NT2/D1 (cell line): ENCODE data around the gene TNS1.

Experiments
- DNase-seq: peaks from one replicate; pipeline ENCODE4 v3.0.0-alpha.2; 2011; ENCODE audit warnings: low read depth, low spot score
- H3K27me3 ChIP-seq: 2 replicates; pipeline ENCODE4 v1.6.0; 2011; ENCODE audit warnings: mild to moderate bottlenecking; ENCODE audit not compliant: insufficient read length, insufficient read depth
- H3K36me3 ChIP-seq: 2 replicates; pipeline ENCODE4 v1.6.1; 2011; ENCODE audit warnings: mild to moderate bottlenecking, low read length, mixed read lengths; ENCODE audit not compliant: insufficient read depth, insufficient read length
- H3K4me1 ChIP-seq: 2 replicates; pipeline ENCODE4 v1.5.1; 2011; ENCODE audit not compliant: insufficient read depth, insufficient read length
- H3K4me3 ChIP-seq: 2 replicates; pipeline ENCODE4 v1.5.1; 2011; ENCODE audit warnings: low read depth; ENCODE audit not compliant: insufficient read length
- H3K9ac ChIP-seq: 2 replicates; pipeline ENCODE4 v1.6.0; 2011; ENCODE audit warnings: low read depth; ENCODE audit not compliant: insufficient read length
- H3K9me3 ChIP-seq: 2 replicates; pipeline ENCODE4 v1.5.1; 2011; ENCODE audit warnings: mild to moderate bottlenecking, low read length; ENCODE audit not compliant: insufficient read depth
- SUZ12 ChIP-seq: IDR thresholded peaks from 2 replicates; pipeline ENCODE4 v1.6.1; 2011; ENCODE audit not compliant: insufficient read length, insufficient read depth; ENCODE audit errors: extremely low read depth
- YY1 ChIP-seq: IDR thresholded peaks from 2 replicates; pipeline ENCODE4 v1.6.1; 2011; ENCODE audit not compliant: insufficient read length, insufficient read depth
- ZNF274 ChIP-seq: IDR thresholded peaks from 2 replicates; pipeline ENCODE4 v1.6.1; 2011; ENCODE audit warnings: mild to moderate bottlenecking, low read depth, low read length

TNS1 gene

DNA sequence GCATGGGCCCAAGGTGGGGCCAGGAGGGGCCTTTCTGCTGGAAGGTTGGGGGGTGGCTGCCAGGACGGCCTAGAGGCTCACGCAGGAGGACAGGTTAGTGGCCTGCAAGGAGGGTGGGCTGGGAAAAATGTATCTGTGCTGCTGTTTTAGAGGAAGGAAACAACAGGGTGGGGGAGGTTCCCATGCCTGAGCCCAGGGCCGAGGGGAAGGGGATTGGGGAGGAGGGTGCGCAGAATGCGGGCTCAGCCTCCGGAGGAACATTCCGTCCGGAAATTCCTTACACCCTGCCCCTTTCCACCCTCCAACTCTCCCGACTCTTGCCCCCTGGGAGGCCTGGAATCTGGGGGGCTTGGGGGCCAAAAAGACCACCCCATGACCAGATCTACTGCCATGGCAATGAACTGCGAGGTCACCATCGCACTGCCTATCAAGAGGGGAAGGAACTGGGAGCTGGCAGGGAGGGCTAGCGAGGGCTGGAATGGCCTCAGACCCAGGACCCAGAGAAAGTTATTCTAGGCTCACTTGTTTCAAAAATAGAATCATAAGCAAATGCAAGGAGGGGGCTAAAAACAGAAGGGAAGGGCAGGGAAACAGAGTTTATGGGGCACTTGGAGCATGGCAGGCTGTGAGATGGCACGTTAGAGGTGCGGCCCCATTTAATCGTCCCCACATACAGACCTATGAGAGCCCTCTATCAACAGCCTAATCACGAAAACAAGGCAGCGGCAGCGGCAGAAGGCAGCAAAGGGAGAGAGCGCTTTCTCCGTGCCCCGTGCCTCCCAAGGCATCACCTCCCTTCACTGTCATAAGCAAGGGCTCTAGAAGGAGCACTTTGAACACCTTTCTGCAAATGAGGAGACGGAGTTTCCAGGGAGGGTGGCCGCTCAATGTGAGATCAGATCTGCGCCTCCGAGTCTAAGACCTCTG is 90.4 kb downstream of the TNS1 start:
- H3K27me3 ChIP-seq = no peaks in the 10 kb centered on the region
- TF ChIP-seq SUZ12 (no peak), YY1 (no peak), ZNF274 (no peak)
- H3K9ac ChIP-seq = no peak overlapping the region
- no peaks in the 10 kb centered on the region for H3K9me3 ChIP-seq
- H3K36me3 ChIP-seq = peaks cover 20% of the 10 kb centered on the region
- H3K4me1 ChIP-seq = peaks cover 10% of the 10 kb centered on the region
- H3K4me3 ChIP-seq = no peak overlapping the region
- no peak for DNase-seq

- Histone ChIP-seq H3K4me3 (no peak overlapping the region), H3K27me3 (no peaks in the 10 kb centered on the region), H3K9me3 (no peaks in the 10 kb centered on the region), H3K4me1 (peaks cover 10% of the 10 kb centered on the region), H3K9ac (no peak overlapping the region), H3K36me3 (peaks cover 22% of the 10 kb centered on the region)
- no peak for DNase-seq
- TF ChIP-seq YY1 = no peak
- no peak for TF ChIP-seq ZNF274
These were observed 91.3 kb downstream of the TNS1 start for GRCh38 chr2:217911283-217912097.

DNA sequence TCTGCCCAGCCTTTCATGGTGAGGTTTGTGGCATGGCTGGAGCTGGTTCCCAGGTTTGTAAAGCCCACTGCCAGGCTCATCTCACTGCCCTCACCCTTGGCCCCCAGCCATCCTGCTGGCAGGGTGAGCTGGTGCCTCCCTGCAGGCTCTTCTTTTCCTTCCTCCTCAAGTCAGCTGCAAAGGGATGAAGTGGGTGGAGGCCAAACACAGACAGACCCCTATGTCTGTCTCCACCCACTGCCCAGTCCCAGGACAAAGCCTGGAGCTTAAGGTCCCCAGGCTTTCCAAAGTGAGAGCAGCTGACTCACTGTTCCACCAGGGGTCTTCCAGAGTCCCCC is 92.0 kb downstream of the TNS1 start:
- H3K4me3 ChIP-seq = no peak overlapping the region
- H3K4me1 ChIP-seq = peaks cover 10% of the 10 kb centered on the region
- H3K9me3 ChIP-seq = no peaks in the 10 kb centered on the region
- peaks cover 19% of the 10 kb centered on the region for H3K36me3 ChIP-seq
- H3K27me3 ChIP-seq = no peaks in the 10 kb centered on the region
- no peak for DNase-seq
- TF ChIP-seq SUZ12 (no peak), ZNF274 (no peak), YY1 (no peak)
- no peak overlapping the region for H3K9ac ChIP-seq

- Histone ChIP-seq H3K27me3 (no peaks in the 10 kb centered on the region), H3K9me3 (no peaks in the 10 kb centered on the region), H3K4me3 (no peak overlapping the region), H3K9ac (no peak overlapping the region), H3K4me1 (peaks cover 13% of the 10 kb centered on the region), H3K36me3 (peaks cover 12% of the 10 kb centered on the region)
- TF ChIP-seq SUZ12 (no peak), ZNF274 (no peak), YY1 (no peak)
- DNase-seq = no peak
These were observed 93.5 kb downstream of the TNS1 start for GRCh38 chr2:217909156-217909820.

GRCh38 chr2:217908544-217908943 is 94.3 kb downstream of the TNS1 start:
- no peak overlapping the region for H3K9ac ChIP-seq
- no peaks in the 10 kb centered on the region for H3K9me3 ChIP-seq
- TF ChIP-seq SUZ12 (no peak), ZNF274 (no peak), YY1 (no peak)
- no peak for DNase-seq
- peaks cover 11% of the 10 kb centered on the region for H3K4me1 ChIP-seq
- no peak overlapping the region for H3K4me3 ChIP-seq
- no peaks in the 10 kb centered on the region for H3K27me3 ChIP-seq
- peaks cover 12% of the 10 kb centered on the region for H3K36me3 ChIP-seq

DNA sequence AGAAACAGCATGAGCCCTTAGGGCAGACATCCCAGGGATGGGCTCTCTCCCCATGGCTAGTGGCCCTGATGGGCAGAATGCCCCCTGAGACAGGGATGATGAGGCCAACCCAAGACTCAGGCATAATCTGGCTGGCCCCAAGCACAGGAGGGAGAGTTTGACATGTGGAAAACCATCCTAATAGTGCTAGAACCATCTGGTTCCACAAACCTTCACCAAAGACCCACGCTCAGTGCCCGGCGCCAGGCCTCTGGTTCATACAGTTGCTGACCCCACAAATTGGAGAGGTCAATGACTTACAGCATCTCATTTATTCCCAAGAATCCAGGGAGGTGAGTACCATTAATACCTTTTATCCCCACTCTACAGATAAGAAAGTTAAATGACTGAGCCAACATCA is 95.5 kb downstream of the TNS1 start:
- Histone ChIP-seq H3K4me1 (peaks cover 8% of the 10 kb centered on the region), H3K27me3 (no peaks in the 10 kb centered on the region), H3K9me3 (no peaks in the 10 kb centered on the region), H3K4me3 (no peak overlapping the region), H3K9ac (no peak overlapping the region), H3K36me3 (peaks cover 12% of the 10 kb centered on the region)
- no peak for TF ChIP-seq SUZ12
- no peak for TF ChIP-seq YY1
- no peak for TF ChIP-seq ZNF274
- DNase-seq = no peak

DNA sequence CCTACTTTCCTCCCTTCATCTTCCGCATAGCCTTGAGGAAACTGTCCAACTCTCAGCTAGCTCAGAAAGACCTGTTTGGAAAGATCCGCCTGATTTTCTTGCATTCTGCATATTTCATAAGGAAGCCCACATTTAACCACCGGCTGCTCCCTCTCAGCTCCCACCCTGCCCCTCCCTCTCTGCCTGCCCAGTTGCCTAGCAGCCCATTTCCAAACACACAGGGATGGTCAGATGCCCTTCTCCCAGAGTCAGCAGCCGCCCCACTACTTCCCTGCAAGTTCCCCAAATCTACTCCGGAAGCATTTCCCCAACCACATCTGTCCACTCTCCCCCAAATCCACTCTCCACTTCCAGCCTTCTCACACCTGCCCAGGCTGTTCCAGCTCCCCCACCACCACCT is 96.0 kb downstream of the TNS1 start:
- Histone ChIP-seq H3K27me3 (no peaks in the 10 kb centered on the region), H3K4me1 (peaks cover 8% of the 10 kb centered on the region), H3K36me3 (peaks cover 12% of the 10 kb centered on the region), H3K4me3 (no peak overlapping the region), H3K9me3 (no peaks in the 10 kb centered on the region), H3K9ac (no peak overlapping the region)
- no peak for DNase-seq
- TF ChIP-seq ZNF274 (no peak), YY1 (no peak), SUZ12 (no peak)
